ENCODE data around the gene SLC9B1.
A peak's percentile ranks its signal among the peaks of the same experiment; 100 is the strongest.
"Not testable (repeated sequence)": the region's sequence is repeated elsewhere in the genome, so short reads cannot be mapped to it uniquely, and the experiment has no call there.

SLC9B1 gene

DNA sequence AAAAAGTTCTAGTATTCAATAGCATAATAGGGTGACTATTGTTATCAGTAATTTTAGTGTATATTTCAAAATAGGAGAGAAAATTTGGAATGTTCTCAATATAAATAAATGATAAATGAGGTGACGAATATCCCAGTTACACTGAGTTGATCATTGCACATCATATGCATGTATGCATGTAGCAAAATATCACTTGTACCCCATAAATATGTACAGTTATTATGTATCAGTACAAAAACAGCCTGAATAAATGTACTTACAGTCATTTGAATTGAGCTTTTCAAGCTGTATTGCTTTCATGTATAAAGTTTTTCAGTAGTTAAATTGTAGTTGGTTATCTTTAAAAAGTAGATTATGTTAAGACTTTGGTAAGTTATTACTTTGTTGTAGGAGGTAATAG is 138.2 kb downstream of the SLC9B1 start:
- DNase-seq, result no peak

DNA sequence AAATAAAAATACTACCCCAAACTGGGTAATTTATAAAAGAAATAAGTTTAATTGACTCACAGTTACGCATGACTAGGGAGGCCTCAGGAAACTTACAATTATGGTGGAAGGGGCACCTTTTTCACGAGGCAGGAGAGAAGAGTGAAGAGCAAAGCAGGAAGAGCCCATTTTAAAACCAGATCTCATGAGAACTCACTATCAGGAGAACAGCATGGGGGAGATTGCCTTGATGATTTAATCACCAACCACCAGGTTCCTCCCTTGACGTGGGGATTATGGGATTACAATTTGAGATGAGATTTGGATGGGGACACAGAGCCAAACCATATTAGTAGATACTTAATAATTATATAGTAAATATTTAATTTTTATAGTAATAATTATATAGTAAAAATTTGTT is 140.6 kb downstream of the SLC9B1 start:
- no peak for DNase-seq

DNA sequence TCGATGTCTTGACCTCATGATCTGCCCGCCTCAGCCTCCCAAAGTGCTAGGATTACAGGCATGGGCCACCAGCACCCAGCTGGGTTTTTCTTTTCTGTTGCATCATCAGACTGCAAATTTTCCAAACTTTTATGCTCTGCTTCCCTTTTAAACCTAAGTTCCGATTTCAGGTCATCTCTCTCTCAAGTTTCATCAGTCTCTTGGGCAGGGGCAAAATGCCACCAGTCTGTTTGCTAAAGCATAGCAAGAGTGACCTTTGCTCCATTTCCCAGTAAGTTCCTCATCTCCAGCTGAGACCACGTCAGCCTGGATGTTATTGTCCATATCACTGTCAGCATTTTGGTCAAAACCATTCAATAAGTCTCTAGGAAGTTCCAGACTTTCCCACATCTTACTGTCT is 141.2 kb downstream of the SLC9B1 start:
- peak in 2 of 58 donors; percentile 4 for DNase-seq

DNA sequence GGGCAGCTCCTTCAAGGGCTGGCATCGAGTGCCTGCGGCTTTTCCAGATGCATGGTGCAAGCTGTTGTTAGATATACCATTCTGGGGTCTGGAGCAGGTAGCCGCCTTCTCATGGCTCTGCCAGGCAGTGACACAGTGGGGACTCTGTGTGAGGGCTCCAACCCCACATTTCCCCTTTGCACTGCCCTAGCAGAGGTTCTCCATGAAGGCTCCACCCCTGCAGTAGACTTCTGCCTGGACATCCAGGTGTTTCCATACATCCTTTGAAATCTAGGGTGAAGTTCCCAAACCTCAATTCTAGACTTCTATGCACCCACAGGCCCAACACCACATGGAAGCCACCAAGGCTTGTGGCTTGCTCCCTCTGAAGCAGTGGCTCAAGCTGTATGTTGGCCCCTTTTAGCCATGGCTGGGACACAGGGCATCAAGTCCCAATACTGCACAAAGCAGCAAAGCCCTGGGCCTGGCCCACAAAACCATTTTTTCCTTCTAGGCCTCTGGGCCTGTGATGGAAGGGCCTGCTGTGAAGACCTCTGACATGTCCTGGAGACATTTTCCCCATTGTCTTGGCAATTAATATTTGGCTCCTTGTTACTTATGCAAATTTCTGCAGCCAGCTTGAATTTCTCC is 141.9 kb downstream of the SLC9B1 start:
- not testable (repeated sequence) for DNase-seq

DNA sequence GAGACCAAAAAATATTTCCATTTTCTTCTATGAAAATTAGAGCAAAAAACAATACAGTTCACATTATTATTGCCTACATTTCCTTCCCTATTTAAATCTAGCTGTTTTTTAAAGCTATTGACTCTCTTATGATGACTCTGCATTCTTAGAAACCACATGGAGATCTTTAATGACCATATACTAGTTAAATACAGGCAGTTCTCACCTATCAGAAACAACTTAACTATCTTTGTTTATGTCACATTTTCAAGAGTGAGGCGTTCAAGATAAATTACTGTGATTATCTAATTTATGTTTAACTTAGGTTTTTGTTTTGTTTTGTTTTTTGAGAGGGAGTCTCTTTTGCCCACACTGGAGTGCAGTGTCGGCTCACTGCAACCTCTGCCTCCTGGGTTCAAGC is 147.7 kb downstream of the SLC9B1 start:
- DNase-seq, result no peak

DNA sequence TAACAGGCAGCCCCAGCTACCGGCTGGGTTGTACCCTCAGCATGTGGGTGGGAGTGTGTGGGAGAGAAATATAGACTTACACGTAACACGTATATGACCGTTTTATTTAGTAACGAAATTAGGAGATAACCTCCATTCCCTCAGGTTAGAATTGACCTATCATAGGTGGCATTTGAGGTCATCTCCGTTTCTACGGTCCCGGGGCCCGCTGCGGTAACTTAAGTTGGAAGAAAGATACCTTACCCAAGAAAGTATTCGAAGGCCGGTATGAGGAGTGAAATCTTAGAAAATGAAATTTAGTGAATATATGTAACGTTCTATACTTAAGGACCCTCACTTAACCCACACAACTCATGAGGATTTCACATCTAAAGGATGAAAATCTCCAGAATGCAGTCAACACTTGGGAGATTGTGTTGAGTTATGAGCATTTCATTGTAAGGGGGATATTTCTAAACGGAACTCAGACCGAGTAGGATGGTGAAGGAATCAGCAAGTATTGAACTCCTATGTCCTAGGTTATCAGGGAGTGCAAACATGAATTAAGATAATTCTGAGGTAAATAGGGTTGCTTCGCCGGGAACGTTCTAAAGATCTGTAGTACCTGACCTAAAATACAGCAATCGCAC is 149.8 kb downstream of the SLC9B1 start:
- DNase-seq, result peak in 4 of 58 donors; percentile 13 to 46 (median 16)

DNA sequence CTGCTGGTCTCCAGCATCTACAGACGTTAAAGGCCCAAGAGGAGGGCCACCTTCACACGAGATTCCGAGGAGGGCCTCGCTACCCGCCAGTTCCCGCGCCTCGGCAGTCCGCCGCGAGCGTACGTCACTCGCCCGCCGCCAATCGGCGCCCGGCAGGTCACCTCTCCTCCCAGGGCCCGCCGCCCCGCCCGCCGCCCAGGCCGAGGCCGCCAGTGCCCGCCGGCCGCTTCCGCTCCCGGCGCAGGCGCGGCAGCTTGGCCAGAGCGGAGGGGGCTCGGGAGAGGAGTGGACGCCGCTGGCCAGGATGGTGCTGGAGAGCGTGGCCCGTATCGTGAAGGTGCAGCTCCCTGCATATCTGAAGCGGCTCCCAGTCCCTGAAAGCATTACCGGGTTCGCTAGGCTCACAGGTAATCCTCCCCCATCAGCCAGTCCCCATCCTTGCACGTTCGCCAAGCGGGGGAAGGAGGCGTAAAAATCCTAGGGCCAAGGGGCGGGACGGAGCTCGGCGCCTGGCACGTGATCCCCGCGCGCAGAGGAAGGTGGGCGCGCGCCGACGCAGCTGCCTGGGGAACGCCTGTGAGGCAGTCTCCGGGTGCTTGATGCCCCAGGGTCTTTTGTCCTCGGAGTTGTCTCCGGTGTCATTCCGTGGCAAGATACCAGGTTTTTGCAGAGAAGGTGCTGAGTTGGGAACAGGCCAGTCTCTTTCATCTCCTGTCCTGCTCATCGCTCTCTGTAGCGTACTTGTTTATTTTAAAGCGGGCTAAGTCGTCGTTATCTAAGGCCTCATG is 150.5 kb downstream of the SLC9B1 start, which contains the start of gene CISD2:
TSS of gene CISD2 (plus strand) at position 212 of the 788 bp plus-strand sequence. CDS start at position 305, 93 bp downstream.
- peak; percentile 55 to 98 (median 93) for DNase-seq

DNA sequence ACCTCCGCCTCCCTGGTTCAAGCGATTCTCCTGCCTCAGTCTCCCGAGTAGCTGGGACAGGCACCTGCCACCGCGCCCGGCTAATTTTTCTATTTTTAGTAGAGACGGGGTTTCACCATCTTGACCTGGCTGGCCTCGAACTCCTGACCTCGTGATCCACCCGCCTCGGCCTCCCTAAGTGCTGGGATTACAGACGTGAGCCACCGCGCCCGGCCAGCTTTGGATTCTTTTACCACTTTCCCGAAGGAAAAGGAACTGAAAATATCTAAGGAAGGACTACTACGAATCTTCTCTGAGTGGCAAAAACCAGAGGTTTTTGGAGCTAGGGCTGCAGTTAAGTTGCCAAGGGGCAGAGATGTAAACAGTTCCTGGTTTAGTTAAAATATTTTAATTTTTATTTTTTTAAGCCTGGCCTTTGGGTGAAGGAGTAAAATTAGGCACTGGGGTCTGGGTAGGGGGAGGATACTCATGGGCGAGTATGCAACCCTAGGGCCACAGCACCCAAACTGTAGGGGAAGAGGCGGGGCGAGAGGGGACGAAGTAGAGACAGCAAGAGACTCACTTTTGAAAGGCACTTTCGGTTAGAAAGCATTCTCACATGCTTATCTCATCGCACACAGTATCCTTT is 151.2 kb downstream of the SLC9B1 start:
- DNase-seq, result peak in 4 of 58 donors; percentile 3 to 50 (median 12)

DNA sequence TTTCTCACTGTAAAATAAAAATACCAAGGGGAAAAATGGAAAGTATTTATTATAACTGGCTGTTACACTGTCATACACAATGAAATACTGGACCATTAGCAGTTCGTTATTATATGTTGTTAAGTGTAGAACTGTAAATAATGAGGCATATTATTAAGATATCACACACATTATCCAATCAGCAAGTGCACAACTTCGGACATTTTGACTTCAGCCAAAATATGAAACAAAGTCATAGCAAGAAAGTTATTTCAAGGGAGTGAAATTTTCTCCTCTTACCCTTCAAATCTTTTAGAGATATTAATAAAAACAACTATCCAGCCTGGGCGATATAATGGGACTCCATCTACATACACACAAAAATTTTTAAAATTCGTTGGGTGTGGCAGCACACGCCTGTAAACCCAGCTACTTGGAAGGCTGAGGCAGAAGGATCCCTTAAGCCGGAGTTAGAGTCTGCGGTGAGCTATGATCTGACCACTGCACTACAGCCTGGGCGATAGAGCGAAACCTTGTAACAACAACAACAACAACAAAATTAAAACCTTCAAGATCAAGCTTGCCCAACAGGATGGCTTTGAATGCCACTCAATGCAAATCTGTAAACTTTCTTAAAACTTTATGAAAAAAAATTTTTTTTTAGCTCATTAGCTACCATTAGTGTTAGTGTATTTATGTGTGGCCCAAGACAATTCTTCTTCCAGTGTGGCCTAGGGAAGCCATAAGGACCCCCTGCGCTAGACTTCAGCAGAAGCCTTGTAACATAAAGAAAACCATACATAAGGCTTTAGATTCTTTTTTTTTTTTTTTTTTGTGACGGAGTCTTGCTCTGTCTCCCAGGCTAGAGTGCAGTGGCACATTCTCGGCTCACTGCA is 152.0 kb downstream of the SLC9B1 start:
- no peak for DNase-seq

DNA sequence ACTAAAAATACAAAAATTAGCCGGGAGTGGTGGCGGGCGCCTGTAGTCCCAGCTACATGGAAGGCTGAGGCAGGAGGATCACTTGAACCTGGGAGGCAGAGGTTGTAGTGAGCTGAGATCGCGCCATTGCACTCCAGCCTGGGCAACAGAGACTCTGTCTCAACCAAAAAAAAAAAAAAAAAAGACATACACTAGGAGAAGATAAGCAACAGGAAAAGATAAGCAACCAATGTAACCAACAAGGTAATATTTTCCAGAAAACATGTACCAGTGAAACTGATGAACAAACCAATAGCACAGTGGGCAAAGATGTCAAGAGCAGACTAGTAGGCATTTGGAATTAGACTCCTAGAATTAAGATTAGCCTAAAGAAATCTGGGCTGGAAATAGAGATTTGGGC is 154.2 kb downstream of the SLC9B1 start:
- DNase-seq, result not testable (repeated sequence)

DNA sequence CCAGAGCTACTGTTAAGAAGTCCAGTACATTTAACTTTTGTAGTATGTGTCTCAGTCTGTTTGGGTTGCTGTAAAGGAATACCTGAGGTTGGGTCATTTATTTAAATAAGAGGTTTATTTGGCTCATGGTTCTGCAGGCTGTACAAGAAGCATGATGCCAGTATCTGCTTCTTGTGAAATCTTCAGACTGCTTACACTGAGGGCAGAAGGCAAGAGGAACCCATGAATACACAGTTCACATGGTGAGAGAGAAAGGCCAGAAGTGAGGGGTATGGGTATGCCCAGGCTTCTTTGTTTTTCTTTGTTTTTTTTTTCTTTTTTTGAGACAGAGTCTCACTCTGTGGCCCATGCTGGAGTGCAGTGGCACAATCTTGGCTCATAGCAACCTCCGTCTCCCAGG is 156.8 kb downstream of the SLC9B1 start:
- no peak for DNase-seq

DNA sequence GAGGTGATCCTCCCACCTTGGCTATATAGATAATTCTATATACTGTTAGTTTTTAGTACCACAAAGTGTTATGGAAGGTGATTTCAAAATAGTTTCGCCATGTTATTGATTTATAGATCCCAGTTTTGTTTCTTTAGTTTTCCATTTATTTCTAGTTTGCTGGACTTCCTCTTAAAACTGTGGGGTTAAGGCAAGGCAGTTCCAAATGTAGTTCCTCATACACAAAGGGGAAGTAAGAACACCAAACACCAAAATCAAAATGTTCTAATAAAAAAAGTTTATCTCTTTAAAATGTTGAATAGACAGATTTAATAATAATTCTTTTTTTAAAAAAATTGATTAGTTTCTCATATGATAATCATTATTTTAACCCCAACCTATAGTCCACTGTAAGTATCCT is 157.5 kb downstream of the SLC9B1 start:
- DNase-seq, result no peak

DNA sequence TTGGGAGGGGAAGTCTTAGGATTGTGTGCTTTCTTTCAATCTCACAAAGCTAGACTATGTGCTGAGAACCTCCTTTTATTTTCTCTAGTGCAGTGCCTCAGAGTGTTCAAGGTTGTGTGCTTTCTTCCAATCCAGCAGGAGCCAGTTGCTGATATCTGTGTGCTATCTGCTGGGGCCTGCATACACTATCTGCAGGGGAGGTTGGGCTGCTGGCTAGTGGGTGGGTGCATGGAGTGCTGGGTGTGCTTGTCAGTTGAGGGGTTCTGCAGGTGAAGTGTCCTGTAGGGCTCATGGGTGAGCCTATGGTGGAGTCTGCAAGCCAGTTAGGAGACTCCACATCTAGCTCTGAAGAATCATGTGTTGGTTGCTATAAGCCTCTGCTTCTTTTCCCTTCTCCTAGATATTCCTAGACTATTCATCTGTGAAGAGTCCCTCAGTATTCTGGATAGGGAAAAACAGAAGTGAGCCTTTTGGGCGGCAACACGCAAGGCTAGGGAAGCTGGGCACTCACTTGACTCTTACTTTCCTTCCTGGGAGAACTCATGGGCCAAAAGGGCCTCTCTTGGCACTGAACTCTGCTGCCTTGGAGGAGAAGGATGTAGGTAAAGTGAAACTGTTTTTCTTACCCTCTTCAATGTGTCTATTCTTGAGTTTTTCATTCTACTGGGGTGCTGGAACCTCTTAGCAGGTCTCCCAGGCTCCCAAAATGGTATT is 158.7 kb downstream of the SLC9B1 start:
- DNase-seq, result no peak

DNA sequence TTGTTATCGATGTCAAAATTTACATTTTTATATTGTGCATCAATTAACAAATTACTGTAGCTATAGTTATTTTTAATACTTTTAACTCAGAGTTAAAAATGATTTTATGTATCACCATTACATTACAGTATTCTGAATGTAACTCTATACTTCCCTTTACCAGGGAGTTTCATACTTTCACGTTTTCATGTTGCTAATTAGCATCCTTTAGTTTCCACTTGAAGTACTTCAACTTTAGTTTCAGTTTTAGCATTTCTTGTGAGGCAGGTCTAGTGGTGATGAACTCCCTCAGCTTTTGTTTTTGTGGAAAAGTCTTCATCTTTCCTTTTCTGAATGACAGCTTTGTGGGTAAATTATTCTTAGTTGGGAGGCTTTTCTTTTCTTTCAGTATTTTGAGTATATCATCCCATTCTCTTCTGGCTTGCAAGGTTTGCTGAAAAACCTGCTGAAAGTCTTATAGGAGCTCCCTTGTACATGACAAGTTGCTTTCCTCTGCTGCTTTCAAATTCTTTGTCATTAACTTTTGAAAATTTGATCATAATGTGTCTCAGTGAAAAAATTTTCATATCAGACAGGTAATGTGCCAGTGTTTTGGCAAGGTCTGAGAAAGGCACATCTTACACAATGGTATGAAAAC is 160.6 kb downstream of the SLC9B1 start:
- DNase-seq, result no peak
